Hepatocyte (in vitro differentiated cells): ENCODE measurements around the gene WSCD1. TPM values are rescaled to one million over a fixed set of nuclear protein-coding genes. Genes with fewer than 3 reads are reported as not detected.

Experiments used
- DNase-seq: peaks from one replicate; pipeline ENCODE4 v3.0.0-alpha.2; 2016; ENCODE audit warnings: low spot score
- H2AFZ ChIP-seq: fragments of 200-600 bp; sonication (generic); 2 replicates; pipeline ENCODE4 v1.6.0; 2016; ENCODE audit warnings: antibody characterized with exemption, mild to moderate bottlenecking
- H3K27ac ChIP-seq: fragments of 200-600 bp; sonication (generic); 2 replicates; pipeline ENCODE4 v1.5.1; 2016; ENCODE audit warnings: mild to moderate bottlenecking
- H3K27me3 ChIP-seq: fragments of 200-600 bp; sonication (generic); 2 replicates; pipeline ENCODE4 v1.6.1; 2016
- H3K36me3 ChIP-seq: fragments of 200-600 bp; sonication (generic); replicated peaks from 2 replicates; pipeline ENCODE4 v1.5.1; 2016; ENCODE audit warnings: low read depth; ENCODE audit not compliant: insufficient read depth
- H3K4me1 ChIP-seq: fragments of 200-600 bp; sonication (generic); 2 replicates; pipeline ENCODE4 v1.5.1; 2016; ENCODE audit warnings: mild to moderate bottlenecking, moderate library complexity; ENCODE audit not compliant: insufficient read depth
- H3K4me2 ChIP-seq: fragments of 200-600 bp; sonication (generic); 2 replicates; pipeline ENCODE4 v1.6.0; 2016
- H3K4me3 ChIP-seq: fragments of 200-600 bp; sonication (generic); 2 replicates; pipeline ENCODE4 v1.5.1; 2016; ENCODE audit warnings: mild to moderate bottlenecking
- H3K79me2 ChIP-seq: fragments of 200-600 bp; sonication (generic); 2 replicates; pipeline ENCODE4 v1.6.0; 2017; ENCODE audit warnings: mild to moderate bottlenecking
- H3K9me2 ChIP-seq: fragments of 200-600 bp; sonication (generic); replicated peaks from 2 replicates; pipeline ENCODE4 v1.6.0; 2017; ENCODE audit warnings: mild to moderate bottlenecking; ENCODE audit not compliant: insufficient read depth
- H3K9me3 ChIP-seq: fragments of 200-600 bp; sonication (generic); 2 replicates; pipeline ENCODE4 v1.5.1; 2016; ENCODE audit warnings: low read depth, mild to moderate bottlenecking
- H4K20me1 ChIP-seq: fragments of 200-600 bp; sonication (generic); 2 replicates; pipeline ENCODE4 v1.6.0; 2016; ENCODE audit warnings: mild to moderate bottlenecking; ENCODE audit not compliant: insufficient read depth, poor library complexity, severe bottlenecking
- EZH2 ChIP-seq: fragments of 200-600 bp; sonication (generic); IDR thresholded peaks from 2 replicates; pipeline ENCODE4 v1.6.1; 2016; ENCODE audit warnings: antibody characterized with exemption, mild to moderate bottlenecking, borderline replicate concordance
- EZH2phosphoT487 ChIP-seq: fragments of 200-600 bp; sonication (generic); IDR thresholded peaks from one replicate; pipeline ENCODE4 v1.6.1; 2018; ENCODE audit warnings: antibody characterized with exemption, mild to moderate bottlenecking, low read depth, moderate library complexity; ENCODE audit not compliant: unreplicated experiment, severe bottlenecking
- WGBS: methylation state at CpG from one replicate; pipeline ENCODE4 v1.1.6; 2016; ENCODE audit warnings: low lambda C conversion rate; ENCODE audit errors: missing lambda C conversion rate; 5-methylcytosine and 5-hydroxymethylcytosine counted together
- polyA plus RNA-seq: library from polyadenylated mRNA; unstranded; fragments of >200 nt; fragmentation: Nextera tagmentation; extraction: Ambion mirVana; gene quantifications from 2 replicates; pipeline ENCODE4 v1.2.1, GENCODE V29; 2016
- total RNA-seq: library from RNA; depleted of rRNA; stranded (reverse); fragments of >200 nt; gene quantifications from 2 replicates; pipeline ENCODE4 v1.2.3, GENCODE V29; 2014
- TF ChIP-seq, protein P1 (sequence below): fragments of 200-600 bp; sonication (generic); IDR thresholded peaks from 2 replicates; pipeline ENCODE4 v1.5.1; 2016; ENCODE audit warnings: antibody characterized with exemption, mild to moderate bottlenecking; ENCODE audit not compliant: poor library complexity

Gene WSCD1
- total and polyA plus RNA-seq, 2 experiments from 2014 or later, result 1.5 to 4.4 TPM

DNA sequence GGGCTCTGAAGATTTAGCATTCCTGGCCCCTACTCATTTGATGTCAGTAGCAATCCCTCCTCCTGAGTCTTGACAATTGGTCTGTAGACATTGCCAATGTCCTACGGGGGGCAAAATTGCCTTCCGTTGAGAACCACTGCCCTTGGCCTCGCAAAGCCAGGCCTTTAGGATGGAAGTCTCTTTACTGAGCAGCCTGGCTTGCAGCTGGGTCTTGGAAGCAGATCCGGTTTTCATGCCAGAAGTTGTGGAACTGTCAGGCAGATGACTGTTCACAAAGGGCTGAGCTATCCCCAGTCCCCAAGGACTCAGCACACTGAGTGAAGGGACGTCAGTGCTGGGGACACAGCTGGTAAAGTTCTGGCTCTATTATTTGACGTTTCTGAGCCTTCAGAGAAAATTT, 83.2 kb downstream of the WSCD1 start:
- H3K9me3 ChIP-seq, result no peaks in the 10 kb centered on the region
- no peaks in the 10 kb centered on the region for H4K20me1 ChIP-seq
- no peaks in the 10 kb centered on the region for H3K4me1 ChIP-seq
- H2AFZ ChIP-seq, result no peak overlapping the region
- H3K79me2 ChIP-seq, result no peaks in the 10 kb centered on the region
- H3K9me2 ChIP-seq, result no peaks in the 10 kb centered on the region
- no peak for DNase-seq
- no peak overlapping the region for H3K4me2 ChIP-seq
- H3K27me3 ChIP-seq, result no peaks in the 10 kb centered on the region
- H3K27ac ChIP-seq, result no peak overlapping the region
- H3K4me3 ChIP-seq, result no peak overlapping the region
- TF ChIP-seq EZH2phosphoT487, result no peak
- TF ChIP-seq, protein P1, sequence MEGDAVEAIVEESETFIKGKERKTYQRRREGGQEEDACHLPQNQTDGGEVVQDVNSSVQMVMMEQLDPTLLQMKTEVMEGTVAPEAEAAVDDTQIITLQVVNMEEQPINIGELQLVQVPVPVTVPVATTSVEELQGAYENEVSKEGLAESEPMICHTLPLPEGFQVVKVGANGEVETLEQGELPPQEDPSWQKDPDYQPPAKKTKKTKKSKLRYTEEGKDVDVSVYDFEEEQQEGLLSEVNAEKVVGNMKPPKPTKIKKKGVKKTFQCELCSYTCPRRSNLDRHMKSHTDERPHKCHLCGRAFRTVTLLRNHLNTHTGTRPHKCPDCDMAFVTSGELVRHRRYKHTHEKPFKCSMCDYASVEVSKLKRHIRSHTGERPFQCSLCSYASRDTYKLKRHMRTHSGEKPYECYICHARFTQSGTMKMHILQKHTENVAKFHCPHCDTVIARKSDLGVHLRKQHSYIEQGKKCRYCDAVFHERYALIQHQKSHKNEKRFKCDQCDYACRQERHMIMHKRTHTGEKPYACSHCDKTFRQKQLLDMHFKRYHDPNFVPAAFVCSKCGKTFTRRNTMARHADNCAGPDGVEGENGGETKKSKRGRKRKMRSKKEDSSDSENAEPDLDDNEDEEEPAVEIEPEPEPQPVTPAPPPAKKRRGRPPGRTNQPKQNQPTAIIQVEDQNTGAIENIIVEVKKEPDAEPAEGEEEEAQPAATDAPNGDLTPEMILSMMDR, result no peak
- no peak for TF ChIP-seq EZH2
- WGBS, result 90% methylated on average over 6 of the region's 6 CpGs
- H3K36me3 ChIP-seq, result no peaks in the 10 kb centered on the region

DNA sequence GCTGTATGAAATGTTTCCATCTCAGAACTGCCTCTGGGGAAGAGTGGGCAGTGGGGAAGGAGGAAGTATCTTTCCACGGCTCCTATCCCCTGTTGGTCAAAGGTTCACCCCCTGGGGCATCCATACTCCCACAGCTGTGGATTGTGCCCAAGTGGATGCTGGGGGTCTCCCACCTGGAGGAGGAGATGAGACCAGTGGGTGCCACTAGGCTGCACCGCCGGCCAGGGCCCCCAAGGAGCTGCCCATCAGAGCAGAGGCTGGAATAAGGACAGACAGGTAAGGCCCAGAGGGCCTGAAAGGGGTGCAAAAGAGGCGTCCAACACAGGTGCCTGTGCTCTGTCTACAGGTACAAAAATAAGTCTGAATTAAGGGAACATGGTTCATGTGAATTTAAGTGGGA, 87.5 kb downstream of the WSCD1 start:
- no peak overlapping the region for H3K4me3 ChIP-seq
- no peaks in the 10 kb centered on the region for H3K9me2 ChIP-seq
- no peak overlapping the region for H3K27ac ChIP-seq
- H3K27me3 ChIP-seq, result no peaks in the 10 kb centered on the region
- no peaks in the 10 kb centered on the region for H3K4me1 ChIP-seq
- WGBS, result 93% methylated on average over 4 of the region's 4 CpGs
- DNase-seq, result no peak
- no peak overlapping the region for H2AFZ ChIP-seq
- no peaks in the 10 kb centered on the region for H3K36me3 ChIP-seq
- H3K79me2 ChIP-seq, result no peaks in the 10 kb centered on the region
- no peak overlapping the region for H3K4me2 ChIP-seq
- H3K9me3 ChIP-seq, result no peaks in the 10 kb centered on the region
- H4K20me1 ChIP-seq, result no peaks in the 10 kb centered on the region
- TF ChIP-seq EZH2 (no peak), EZH2phosphoT487 (no peak)
- TF ChIP-seq, protein P1, result no peak

DNA sequence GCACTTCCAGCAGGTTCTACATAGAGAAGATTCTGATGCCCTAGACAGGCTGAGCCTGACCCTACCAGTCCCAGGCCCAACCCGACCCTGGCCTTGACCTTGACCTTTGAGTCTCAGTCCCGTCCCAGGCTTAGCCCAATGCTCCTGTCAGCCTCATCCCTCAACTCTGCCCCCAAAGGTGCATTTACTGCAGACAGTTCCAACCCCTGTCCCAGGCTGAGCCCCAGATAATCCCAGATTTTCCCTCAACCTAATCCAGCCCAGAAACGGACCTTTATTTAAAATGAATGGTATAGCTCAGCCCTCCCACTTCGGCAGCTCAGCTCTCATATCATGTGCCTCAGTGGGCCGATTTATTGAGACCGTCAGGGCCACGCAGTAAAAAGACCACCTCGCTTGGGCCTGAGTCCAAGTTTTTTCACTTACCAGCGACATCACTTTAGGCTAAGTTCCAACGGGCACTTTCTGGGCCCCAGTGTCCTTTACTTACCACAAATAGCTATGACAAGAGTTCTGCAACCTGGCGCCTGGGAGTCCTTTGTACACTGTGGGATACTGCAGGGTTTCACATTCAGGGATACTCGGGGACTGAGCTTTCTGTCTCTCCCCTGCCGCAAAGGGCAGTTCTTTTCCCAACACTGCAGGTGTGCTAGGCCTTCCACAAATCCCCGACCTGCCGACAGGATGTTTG, 89.5 kb downstream of the WSCD1 start:
- Histone ChIP-seq H3K27me3 (no peaks in the 10 kb centered on the region), H3K79me2 (no peaks in the 10 kb centered on the region)
- WGBS, result 78% methylated on average over 15 of the region's 15 CpGs

More for the DNA sequence above, 89.5 kb downstream of the WSCD1 start:
- Histone ChIP-seq H2AFZ (no peak overlapping the region), H3K36me3 (no peaks in the 10 kb centered on the region), H3K4me1 (no peaks in the 10 kb centered on the region), H3K4me2 (no peak overlapping the region), H3K4me3 (no peak overlapping the region), H4K20me1 (no peaks in the 10 kb centered on the region), H3K9me3 (no peaks in the 10 kb centered on the region), H3K27ac (no peak overlapping the region), H3K9me2 (no peaks in the 10 kb centered on the region)
- TF ChIP-seq, protein P1, result no peak
- TF ChIP-seq EZH2 (no peak), EZH2phosphoT487 (no peak)
- no peak for DNase-seq
